ENCODE results near the gene RPRD1A. TPM values are rescaled to one million over a fixed set of nuclear protein-coding genes. Genes with fewer than 3 reads are reported as not detected.
"Not testable (repeated sequence)": the region's sequence is repeated elsewhere in the genome, so short reads cannot be mapped to it uniquely, and the experiment has no call there.

Gene RPRD1A
- total RNA-seq, 1 experiment from 2014 or later = 80.7 TPM

DNA sequence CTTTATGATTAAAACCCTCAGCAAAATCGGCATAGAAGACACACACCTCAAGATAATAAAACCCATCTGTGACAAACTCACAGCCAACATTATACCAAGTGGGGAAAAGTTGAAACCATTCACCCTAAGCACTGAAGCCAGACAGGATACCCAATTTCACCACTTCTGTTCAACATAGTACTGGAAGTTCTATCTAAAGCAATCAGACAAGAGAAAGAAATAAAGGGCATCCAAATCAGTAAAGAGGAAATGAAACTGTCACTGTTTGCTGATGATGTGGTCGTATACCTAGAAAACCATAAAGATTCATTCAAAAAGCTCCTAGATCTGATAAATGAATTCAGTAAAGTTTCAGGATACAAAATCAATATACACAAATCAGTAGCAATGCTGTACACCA lies 16.4 kb upstream of the RPRD1A start:
- ChIA-PET CTCF (no interaction called here), POLR2A (no interaction called here), RAD21 (ENCODE audit: low non-redundant PET in 1 of 2, low total read pairs in 2 of 2, uncharacterized antibody in 2 of 2, unreplicated experiment in 2 of 2) (no interaction called here)
- Histone ChIP-seq H3K9me3 (ENCODE audit: control insufficient read depth in 1 of 2, insufficient read depth in 1 of 2, low read depth in 1 of 2, low read length in 2 of 2) (no peaks in the 10 kb centered on the region), H3K4me2 (ENCODE audit: low read length) (no peak overlapping the region), H3K9ac (ENCODE audit: low read length) (no peak overlapping the region), H3K79me2 (ENCODE audit: insufficient read depth, low read length) (no peaks in the 10 kb centered on the region), H3K4me1 (ENCODE audit: control insufficient read depth in 1 of 2, insufficient read depth in 2 of 2, low read length in 2 of 2) (no peaks in the 10 kb centered on the region), H3K36me3 (ENCODE audit: control insufficient read depth in 1 of 2, insufficient read depth in 2 of 2, low read length in 2 of 2) (no peaks in the 10 kb centered on the region), H3K4me3 (replicated peaks in 1 of 2; ENCODE audit: low read depth in 1 of 2, low read length in 2 of 2) (no peak overlapping the region), H3K27ac (ENCODE audit: low read depth, low read length) (no peak overlapping the region), H3K27me3 (ENCODE audit: insufficient read depth, low read length) (no peaks in the 10 kb centered on the region), H2AFZ (ENCODE audit: low read depth, low read length, poor library complexity, severe bottlenecking) (no peak overlapping the region), H3K9me2 (ENCODE audit: insufficient read depth) (no peaks in the 10 kb centered on the region), H4K20me1 (ENCODE audit: insufficient read depth) (no peaks in the 10 kb centered on the region)
- intact Hi-C loops (cut with micrococcal nuclease) = no loop called here
- ATAC-seq (no peak), DNase-seq (ENCODE audit: low read depth, low spot score) (no peak)
- TF ChIP-seq SP1 (IDR thresholded peaks at IDR 0.05; ENCODE audit: low read depth) (no peak), RAD21 (IDR thresholded peaks at IDR 0.05; ENCODE audit: low read depth) (no peak), ZNF274 (IDR thresholded peaks at IDR 0.05; ENCODE audit: low read depth, low read length) (no peak), ELF1 (IDR thresholded peaks at IDR 0.05; ENCODE audit: borderline replicate concordance, low read depth) (no peak), YY1 (IDR thresholded peaks at IDR 0.05; ENCODE audit: extremely low read depth, insufficient replicate concordance, low read depth, low read length) (no peak), EZH2phosphoT487 (IDR thresholded peaks at IDR 0.05; ENCODE audit: borderline replicate concordance) (no peak), EGR1 (IDR thresholded peaks at IDR 0.05; ENCODE audit: low read depth) (no peak)
- TF ChIP-seq, protein P1, sequence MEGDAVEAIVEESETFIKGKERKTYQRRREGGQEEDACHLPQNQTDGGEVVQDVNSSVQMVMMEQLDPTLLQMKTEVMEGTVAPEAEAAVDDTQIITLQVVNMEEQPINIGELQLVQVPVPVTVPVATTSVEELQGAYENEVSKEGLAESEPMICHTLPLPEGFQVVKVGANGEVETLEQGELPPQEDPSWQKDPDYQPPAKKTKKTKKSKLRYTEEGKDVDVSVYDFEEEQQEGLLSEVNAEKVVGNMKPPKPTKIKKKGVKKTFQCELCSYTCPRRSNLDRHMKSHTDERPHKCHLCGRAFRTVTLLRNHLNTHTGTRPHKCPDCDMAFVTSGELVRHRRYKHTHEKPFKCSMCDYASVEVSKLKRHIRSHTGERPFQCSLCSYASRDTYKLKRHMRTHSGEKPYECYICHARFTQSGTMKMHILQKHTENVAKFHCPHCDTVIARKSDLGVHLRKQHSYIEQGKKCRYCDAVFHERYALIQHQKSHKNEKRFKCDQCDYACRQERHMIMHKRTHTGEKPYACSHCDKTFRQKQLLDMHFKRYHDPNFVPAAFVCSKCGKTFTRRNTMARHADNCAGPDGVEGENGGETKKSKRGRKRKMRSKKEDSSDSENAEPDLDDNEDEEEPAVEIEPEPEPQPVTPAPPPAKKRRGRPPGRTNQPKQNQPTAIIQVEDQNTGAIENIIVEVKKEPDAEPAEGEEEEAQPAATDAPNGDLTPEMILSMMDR (IDR thresholded peaks at IDR 0.05 in 2 of 3, conservative IDR thresholded peaks at IDR 0.05 in 1 of 3; ENCODE audit: borderline replicate concordance in 1 of 3, insufficient read depth in 1 of 3, low read depth in 2 of 3, low read length in 2 of 3) = no peak
- TF ChIP-seq, protein P2, sequence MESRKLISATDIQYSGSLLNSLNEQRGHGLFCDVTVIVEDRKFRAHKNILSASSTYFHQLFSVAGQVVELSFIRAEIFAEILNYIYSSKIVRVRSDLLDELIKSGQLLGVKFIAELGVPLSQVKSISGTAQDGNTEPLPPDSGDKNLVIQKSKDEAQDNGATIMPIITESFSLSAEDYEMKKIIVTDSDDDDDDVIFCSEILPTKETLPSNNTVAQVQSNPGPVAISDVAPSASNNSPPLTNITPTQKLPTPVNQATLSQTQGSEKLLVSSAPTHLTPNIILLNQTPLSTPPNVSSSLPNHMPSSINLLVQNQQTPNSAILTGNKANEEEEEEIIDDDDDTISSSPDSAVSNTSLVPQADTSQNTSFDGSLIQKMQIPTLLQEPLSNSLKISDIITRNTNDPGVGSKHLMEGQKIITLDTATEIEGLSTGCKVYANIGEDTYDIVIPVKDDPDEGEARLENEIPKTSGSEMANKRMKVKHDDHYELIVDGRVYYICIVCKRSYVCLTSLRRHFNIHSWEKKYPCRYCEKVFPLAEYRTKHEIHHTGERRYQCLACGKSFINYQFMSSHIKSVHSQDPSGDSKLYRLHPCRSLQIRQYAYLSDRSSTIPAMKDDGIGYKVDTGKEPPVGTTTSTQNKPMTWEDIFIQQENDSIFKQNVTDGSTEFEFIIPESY (IDR thresholded peaks at IDR 0.05; ENCODE audit: extremely low read depth, insufficient replicate concordance, low read length) = no peak
- BruUV-seq (replicated peaks) = no TSS peak

DNA sequence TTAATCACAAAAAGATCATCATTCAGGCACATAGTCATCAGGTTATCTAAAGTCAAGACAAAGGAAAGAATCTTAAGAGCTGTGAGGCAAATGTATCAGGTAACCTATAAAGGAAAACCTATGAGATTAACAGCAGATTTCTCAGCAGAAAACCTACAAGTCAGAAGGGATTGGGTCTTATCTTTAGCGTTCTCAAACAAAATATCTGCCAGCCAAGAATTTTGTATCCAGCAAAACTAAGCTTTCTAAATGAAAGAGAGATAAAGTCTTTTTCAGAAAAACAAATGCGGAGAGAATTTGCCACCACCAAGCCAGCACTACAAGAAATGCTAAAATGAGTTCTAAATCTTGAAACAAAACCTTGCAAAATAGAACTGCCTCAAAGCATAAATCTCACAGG lies 13.8 kb upstream of the RPRD1A start:
- H2AFZ ChIP-seq (ENCODE audit: low read depth, low read length, poor library complexity, severe bottlenecking); H4K20me1 ChIP-seq (ENCODE audit: insufficient read depth); H3K9ac ChIP-seq (ENCODE audit: low read length); CTCF ChIA-PET; H3K79me2 ChIP-seq (ENCODE audit: insufficient read depth, low read length); H3K4me2 ChIP-seq (ENCODE audit: low read length); ATAC-seq; H3K9me2 ChIP-seq (ENCODE audit: insufficient read depth); H3K27ac ChIP-seq (ENCODE audit: low read depth, low read length); H3K4me1 ChIP-seq (ENCODE audit: control insufficient read depth in 1 of 2, insufficient read depth in 2 of 2, low read length in 2 of 2); H3K27me3 ChIP-seq (ENCODE audit: insufficient read depth, low read length); BruUV-seq (replicated peaks); intact Hi-C loops (cut with micrococcal nuclease); H3K9me3 ChIP-seq (ENCODE audit: control insufficient read depth in 1 of 2, insufficient read depth in 1 of 2, low read depth in 1 of 2, low read length in 2 of 2); DNase-seq (ENCODE audit: low read depth, low spot score); POLR2A ChIA-PET; H3K4me3 ChIP-seq (replicated peaks in 1 of 2; ENCODE audit: low read depth in 1 of 2, low read length in 2 of 2); H3K36me3 ChIP-seq (ENCODE audit: control insufficient read depth in 1 of 2, insufficient read depth in 2 of 2, low read length in 2 of 2); RAD21 ChIA-PET (ENCODE audit: low non-redundant PET in 1 of 2, low total read pairs in 2 of 2, uncharacterized antibody in 2 of 2, unreplicated experiment in 2 of 2): not testable (repeated sequence)

Measured in HCT116 (cell line).